KMS-11 (cell line): Measurements from ENCODE around the gene ARVCF.

ENCODE experiments used
- H2AFZ ChIP-seq: fragments of 200-600 bp; sonication (generic); 2 replicates; pipeline ENCODE4 v1.6.1; 2016; ENCODE audit warnings: antibody characterized with exemption, mixed run types, low read depth
- H3K27ac ChIP-seq: fragments of 200-600 bp; sonication (generic); 2 replicates; pipeline ENCODE4 v1.6.1; 2016; ENCODE audit warnings: mild to moderate bottlenecking, mixed run types
- H3K27me3 ChIP-seq: fragments of 200-600 bp; sonication (generic); 2 replicates; pipeline ENCODE4 v1.6.1; 2017; ENCODE audit warnings: mild to moderate bottlenecking, low read depth, mixed run types, moderate library complexity; ENCODE audit not compliant: insufficient read depth
- H3K36me3 ChIP-seq: fragments of 200-600 bp; sonication (generic); 2 replicates; pipeline ENCODE4 v1.6.1; 2017; ENCODE audit warnings: mild to moderate bottlenecking, mixed run types; ENCODE audit not compliant: insufficient read depth
- H3K4me1 ChIP-seq: fragments of 200-600 bp; sonication (generic); 2 replicates; pipeline ENCODE4 v1.6.1; 2016; ENCODE audit warnings: mild to moderate bottlenecking, low read depth, mixed run types; ENCODE audit not compliant: poor library complexity, severe bottlenecking
- H3K4me2 ChIP-seq: fragments of 200-600 bp; sonication (generic); 2 replicates; pipeline ENCODE4 v1.7.0; 2016; ENCODE audit warnings: mild to moderate bottlenecking, mixed run types
- H3K4me3 ChIP-seq: fragments of 200-600 bp; sonication (generic); IDR thresholded peaks from 2 replicates; pipeline ENCODE4 v1.6.1; 2017; ENCODE audit warnings: low read depth, low read length, mixed read lengths; ENCODE audit not compliant: insufficient read depth
- H3K79me2 ChIP-seq: fragments of 200-600 bp; sonication (generic); 2 replicates; pipeline ENCODE4 v1.6.1; 2016; ENCODE audit warnings: low read depth, mixed run types; ENCODE audit not compliant: insufficient read depth
- H3K9ac ChIP-seq: fragments of 200-600 bp; sonication (generic); 2 replicates; pipeline ENCODE4 v1.6.1; 2016; ENCODE audit warnings: mild to moderate bottlenecking, mixed run types
- H4K20me1 ChIP-seq: fragments of 200-600 bp; sonication (generic); 2 replicates; pipeline ENCODE4 v1.6.1; 2016; ENCODE audit warnings: mild to moderate bottlenecking, mixed run types; ENCODE audit not compliant: insufficient read depth
- TF ChIP-seq, protein P1 (sequence below): fragments of 200-600 bp; sonication (generic); conservative IDR thresholded peaks from 2 replicates; pipeline ENCODE4 v1.6.1; 2017; ENCODE audit warnings: low read depth, mild to moderate bottlenecking, antibody characterized with exemption, low read length, moderate library complexity, mixed read lengths

ARVCF gene

DNA sequence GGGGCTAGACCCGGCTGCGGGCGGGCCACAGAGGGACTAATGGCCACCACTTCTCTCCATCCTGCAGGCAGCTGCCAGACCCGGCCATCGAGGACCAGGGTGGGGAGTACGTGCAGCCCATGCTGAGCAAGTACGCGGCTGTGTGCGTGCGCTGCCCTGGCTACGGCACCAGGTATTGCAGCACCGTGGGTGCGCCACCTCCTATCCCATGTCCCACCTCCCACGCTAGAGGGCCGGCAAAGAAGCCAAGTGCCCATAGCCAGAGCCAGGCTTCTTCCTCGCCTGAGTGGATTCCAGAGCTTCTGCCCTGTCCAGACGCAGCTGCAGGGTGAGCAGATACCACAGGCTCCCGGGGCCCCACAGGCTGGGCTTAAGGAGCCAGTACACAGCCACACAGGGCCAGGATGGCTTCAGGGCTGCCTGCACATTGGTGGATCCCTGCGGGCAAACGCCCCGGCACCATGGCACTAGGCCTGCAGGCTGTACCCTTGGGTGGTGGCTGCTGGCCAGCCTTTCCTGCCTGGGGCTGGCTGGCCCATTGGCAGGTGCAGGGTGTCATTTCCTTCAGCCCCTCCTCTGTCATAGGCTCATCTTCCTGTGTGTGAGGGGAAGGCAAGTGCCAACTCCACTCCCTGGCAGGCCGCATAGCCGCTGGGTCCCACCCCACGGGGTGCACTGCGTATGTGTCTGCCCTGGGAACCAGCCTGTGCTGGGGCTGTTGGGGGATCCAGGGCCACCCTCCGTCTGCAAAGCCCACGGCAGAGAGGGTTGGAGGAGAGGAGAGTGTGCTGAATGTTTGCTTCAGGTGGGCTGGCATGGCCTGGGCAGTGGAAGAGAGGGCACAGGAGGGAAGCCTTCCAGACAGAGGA is 46.9 kb upstream of the ARVCF start:
- Histone ChIP-seq H3K79me2 (no peaks in the 10 kb centered on the region), H3K4me1 (no peaks in the 10 kb centered on the region), H3K27ac (no peak overlapping the region), H3K36me3 (no peaks in the 10 kb centered on the region), H3K9ac (no peak overlapping the region), H3K27me3 (no peaks in the 10 kb centered on the region), H3K4me3 (no peak overlapping the region), H4K20me1 (no peaks in the 10 kb centered on the region), H3K4me2 (no peak overlapping the region), H2AFZ (no peak overlapping the region)
- TF ChIP-seq, protein P1, sequence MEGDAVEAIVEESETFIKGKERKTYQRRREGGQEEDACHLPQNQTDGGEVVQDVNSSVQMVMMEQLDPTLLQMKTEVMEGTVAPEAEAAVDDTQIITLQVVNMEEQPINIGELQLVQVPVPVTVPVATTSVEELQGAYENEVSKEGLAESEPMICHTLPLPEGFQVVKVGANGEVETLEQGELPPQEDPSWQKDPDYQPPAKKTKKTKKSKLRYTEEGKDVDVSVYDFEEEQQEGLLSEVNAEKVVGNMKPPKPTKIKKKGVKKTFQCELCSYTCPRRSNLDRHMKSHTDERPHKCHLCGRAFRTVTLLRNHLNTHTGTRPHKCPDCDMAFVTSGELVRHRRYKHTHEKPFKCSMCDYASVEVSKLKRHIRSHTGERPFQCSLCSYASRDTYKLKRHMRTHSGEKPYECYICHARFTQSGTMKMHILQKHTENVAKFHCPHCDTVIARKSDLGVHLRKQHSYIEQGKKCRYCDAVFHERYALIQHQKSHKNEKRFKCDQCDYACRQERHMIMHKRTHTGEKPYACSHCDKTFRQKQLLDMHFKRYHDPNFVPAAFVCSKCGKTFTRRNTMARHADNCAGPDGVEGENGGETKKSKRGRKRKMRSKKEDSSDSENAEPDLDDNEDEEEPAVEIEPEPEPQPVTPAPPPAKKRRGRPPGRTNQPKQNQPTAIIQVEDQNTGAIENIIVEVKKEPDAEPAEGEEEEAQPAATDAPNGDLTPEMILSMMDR, result no peak

DNA sequence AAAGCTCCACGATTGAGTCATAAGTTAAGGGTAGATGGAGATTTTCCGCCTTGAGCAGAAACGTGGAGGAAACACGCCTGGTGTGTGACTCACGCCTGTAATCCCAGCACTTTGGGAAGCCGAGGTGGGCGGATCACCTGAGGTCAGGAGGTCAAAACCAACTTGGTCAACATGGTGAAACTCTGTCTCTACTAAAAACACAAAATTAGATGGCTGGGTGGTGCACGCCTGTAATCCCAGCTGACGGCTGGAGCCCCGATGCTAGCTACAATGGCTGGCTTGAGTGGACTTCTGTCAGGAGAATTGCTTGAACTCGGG is 46.1 kb upstream of the ARVCF start:
- Histone ChIP-seq H3K4me1 (no peaks in the 10 kb centered on the region), H3K27ac (no peak overlapping the region), H3K79me2 (no peaks in the 10 kb centered on the region), H3K36me3 (no peaks in the 10 kb centered on the region), H3K4me3 (no peak overlapping the region), H3K4me2 (no peak overlapping the region), H4K20me1 (no peaks in the 10 kb centered on the region), H3K9ac (no peak overlapping the region), H3K27me3 (no peaks in the 10 kb centered on the region), H2AFZ (no peak overlapping the region)
- TF ChIP-seq, protein P1, result no peak

DNA sequence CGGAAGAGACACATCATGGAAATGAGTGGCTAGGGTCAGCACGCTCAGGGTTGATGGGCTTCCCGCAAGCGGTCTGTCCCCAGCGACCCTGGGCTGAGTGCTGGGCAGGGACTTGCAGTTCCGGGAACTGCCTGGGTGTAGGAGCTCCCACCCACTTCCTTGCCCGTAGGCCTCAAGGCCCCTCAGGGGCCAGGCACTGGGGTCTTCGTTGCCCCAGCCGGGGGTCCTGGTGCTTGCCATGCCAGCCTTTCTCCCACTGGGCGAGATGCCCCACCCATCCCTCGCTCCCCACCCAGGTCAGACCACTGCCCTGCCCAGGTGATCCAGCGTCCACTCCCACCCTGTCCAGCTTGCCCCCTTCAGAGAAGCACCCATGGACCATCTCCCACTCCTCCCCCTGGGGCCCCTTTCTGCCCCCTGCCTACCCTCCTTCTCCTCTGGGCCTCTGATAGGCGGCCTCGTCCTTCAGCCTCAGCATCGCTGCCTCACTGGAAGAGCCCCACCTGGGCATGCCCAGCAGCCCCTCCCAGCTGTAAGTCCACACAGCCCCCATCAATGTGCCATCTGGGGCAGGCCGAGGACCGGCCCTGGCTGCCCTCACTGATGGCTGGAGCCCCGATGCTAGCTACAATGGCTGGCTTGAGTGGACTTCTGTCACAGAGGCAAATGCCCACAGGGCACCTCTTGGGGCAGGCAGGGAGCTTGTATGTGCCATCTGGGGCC is 45.6 kb upstream of the ARVCF start:
- Histone ChIP-seq H3K4me1 (no peaks in the 10 kb centered on the region), H3K4me3 (no peak overlapping the region), H3K9ac (no peak overlapping the region), H3K79me2 (no peaks in the 10 kb centered on the region), H2AFZ (no peak overlapping the region), H3K27ac (no peak overlapping the region), H4K20me1 (no peaks in the 10 kb centered on the region), H3K36me3 (no peaks in the 10 kb centered on the region), H3K27me3 (no peaks in the 10 kb centered on the region), H3K4me2 (no peak overlapping the region)
- TF ChIP-seq, protein P1, result no peak

DNA sequence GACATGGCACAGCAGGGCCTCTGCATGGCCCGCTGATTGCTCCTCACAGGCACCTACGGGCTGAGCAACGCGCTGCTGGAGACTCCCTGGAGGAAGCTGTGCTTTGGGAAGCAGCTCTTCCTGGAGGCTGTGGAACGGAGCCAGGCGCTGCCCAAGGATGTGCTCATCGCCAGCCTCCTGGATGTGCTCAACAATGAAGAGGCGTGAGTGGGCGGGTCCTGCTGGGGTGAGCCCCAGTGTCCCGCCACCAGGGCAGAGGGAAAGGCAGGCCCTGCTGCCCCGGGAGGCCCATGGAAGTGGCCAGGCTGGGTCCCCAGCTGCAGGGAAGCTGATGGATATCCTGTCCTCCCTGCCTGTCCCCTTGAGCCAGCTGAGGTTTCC is 44.8 kb upstream of the ARVCF start:
- Histone ChIP-seq H4K20me1 (no peaks in the 10 kb centered on the region), H3K79me2 (no peaks in the 10 kb centered on the region), H3K4me2 (no peak overlapping the region), H3K27me3 (no peaks in the 10 kb centered on the region), H3K9ac (no peak overlapping the region), H3K27ac (no peak overlapping the region), H3K4me1 (no peaks in the 10 kb centered on the region), H3K4me3 (no peak overlapping the region), H3K36me3 (no peaks in the 10 kb centered on the region), H2AFZ (no peak overlapping the region)
- TF ChIP-seq, protein P1, result no peak
